ENCODE measurements around the gene FBXW8.
"Not testable (repeated sequence)": the region's sequence is repeated elsewhere in the genome, so short reads cannot be mapped to it uniquely, and the experiment has no call there.

The FBXW8 gene

GRCh38 chr12:117053597-117054201 is 142.9 kb downstream of the FBXW8 start:
- no peak for DNase-seq (ENCODE audit: low read depth in 2 of 2)

DNA sequence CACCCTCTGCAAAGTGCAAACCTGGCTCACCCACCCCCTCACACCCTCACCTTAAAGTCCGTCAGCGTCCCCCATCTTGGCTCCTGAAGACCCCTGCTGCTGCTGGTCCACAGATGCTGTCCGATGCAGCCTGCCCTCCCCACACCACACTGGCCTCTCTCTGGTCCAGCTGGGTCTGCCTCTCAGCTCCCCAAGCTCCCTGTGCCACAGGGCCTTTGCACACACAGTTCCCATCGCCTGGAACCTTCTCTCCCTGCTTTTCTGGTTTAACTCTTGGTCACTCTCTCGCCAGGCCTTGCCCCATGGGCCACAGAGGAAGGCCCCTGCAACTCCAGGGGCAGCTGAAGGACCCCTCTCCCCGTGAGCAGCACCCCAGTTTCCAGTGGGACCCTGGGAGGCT is 143.5 kb downstream of the FBXW8 start:
- DNase-seq (ENCODE audit: low read depth in 2 of 2): no peak

DNA sequence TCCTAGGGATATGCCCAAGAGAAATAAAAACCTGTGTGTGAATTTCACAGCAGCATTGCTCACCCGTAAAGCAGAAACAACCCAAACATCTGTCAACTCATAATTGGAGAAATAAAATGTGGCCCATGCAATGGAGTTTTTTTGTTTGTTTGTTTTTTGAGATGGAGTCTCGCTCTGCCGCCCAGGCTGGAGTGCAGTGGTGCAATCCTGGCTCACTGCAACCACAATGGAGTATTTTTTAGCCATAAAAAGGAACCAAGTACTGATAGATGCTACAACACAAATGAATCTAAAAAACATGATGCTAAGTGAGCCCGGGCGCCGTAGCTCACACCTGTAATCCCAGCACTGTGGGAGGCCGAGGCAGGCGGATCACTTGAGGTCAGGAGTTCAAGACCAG is 146.9 kb downstream of the FBXW8 start:
- DNase-seq (ENCODE audit: low read depth in 2 of 2): not testable (repeated sequence)

GRCh38 chr12:117058442-117059072 is 147.8 kb downstream of the FBXW8 start:
- DNase-seq (ENCODE audit: low read depth in 2 of 2): no peak

DNA sequence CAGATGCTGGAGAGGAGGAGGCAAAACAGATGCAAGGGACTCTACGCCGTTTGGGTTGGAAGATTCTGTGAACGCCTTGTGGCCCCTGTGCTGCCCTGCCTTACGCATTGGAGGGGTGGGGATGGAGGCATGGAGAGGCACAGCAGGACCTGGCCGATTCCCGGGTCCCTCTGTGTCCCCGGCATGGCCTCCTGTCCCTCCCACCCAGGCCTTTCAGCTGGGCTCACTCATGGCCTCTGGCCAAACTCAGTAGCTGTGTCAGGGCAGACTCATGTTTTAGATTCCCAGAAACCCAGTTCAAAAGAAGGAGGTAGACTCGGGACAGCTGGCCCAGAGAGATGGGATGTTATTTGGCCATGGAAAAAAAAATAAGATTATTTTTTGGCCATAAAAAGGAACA is 148.4 kb downstream of the FBXW8 start:
- DNase-seq (ENCODE audit: low read depth in 2 of 2): no peak

GRCh38 chr12:117060246-117060928 is 149.6 kb downstream of the FBXW8 start:
- no peak for DNase-seq (ENCODE audit: low read depth in 2 of 2)

- no peak for DNase-seq (ENCODE audit: low read depth in 2 of 2)
Measured at GRCh38 chr12:117060929-117061305, 150.2 kb downstream of the FBXW8 start.

- DNase-seq (ENCODE audit: low read depth in 2 of 2): no peak
Measured at GRCh38 chr12:117061555-117062079, 150.9 kb downstream of the FBXW8 start.

DNA sequence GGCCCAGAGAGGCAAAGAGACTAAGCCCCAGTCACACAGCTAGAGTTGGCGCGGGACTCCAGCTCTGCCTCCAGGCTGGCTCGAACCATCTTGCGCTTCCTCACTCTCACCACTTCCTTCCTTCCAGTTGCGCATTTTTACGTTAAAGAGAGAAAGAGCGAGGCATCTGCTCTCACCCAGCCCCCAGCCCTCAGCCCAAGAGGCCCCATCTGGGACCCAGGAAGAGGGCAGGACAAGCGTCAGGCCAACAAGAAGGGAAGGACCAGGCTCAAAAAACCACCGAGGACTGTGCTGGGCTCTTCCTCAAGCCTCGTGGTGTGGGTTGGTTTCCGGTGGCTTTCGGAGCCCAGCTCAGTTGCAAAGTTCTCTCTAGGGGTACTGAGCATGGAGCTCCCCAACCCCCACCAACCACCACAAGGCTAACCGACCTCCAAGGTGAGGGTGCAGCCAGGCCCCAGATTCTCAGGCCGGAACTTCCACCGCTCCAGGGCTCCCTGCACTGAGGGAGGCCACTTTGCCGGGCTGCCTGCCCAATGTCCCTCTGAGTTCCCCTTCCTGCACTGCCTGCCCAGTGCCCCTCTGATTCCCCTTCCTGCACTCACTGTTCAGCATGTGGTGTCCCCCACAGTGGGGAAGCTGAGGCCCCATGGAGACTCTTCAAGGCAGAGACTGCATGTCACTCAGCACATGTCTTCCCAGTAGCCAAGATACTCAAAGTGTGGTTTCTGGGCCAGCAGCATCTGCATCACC is 152.6 kb downstream of the FBXW8 start:
- no peak for DNase-seq (ENCODE audit: low read depth in 2 of 2)

DNA sequence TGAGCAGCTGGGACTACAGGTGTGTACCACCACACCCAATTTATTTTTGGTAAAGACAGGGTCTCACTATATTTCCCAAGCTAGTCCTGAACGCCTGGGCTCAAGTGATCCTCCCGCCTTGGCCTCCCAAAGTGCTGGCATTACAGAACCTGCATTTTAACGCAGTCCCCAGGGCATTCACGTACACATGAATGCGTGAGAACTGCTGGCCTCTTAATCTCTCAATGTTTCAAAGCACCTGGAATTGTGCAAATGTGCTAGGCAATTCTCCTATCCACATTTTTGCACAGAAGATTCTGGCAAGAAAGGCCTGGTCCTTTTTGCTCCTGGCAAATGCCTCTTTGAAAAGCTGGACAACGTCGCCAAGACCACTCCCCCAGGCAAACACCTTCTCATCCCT is 153.3 kb downstream of the FBXW8 start:
- no peak for DNase-seq (ENCODE audit: low read depth in 2 of 2)

DNA sequence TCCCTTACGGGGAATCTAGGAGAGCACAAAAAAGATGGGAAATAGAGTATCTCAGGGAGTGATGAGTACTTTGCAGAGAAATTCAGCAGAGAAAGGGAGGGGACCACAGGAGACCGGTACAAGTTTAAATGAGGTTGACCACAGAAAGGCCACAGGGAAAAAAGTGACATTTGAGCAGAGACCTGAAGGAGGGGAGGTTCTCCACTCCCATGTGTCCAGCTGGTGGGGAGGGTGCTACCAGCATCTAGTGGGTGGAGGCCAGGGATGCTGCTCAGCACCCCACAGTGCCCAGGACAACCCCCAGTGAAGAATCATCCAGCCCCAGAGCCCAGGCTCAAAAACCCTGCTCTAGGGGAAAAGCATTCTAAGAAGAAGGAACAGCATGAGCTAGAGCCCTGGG is 153.8 kb downstream of the FBXW8 start:
- DNase-seq (ENCODE audit: low read depth in 2 of 2): no peak

GRCh38 chr12:117067016-117067415 is 156.3 kb downstream of the FBXW8 start:
- no peak for DNase-seq (ENCODE audit: low read depth in 2 of 2)

DNA sequence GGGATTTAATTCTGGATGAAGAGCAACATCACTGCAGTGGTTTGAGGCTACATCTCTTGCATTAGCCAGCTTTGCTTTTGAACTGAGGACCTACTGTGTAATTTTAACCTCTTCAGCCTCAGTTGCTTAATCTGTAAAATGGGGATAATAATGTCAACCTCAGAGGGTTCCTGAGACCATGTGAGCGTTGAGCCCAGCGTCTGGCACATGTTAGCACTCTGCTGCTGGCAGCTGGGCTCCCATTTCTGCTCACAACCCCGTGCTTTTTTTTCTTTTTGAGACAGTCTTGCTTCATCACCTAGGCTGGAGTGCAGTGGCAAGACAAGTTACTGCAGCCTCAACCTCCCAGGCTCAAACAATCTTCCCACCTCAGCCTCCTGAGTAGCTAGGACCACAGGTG is 156.9 kb downstream of the FBXW8 start:
- DNase-seq (ENCODE audit: low read depth in 2 of 2): no peak

GRCh38 chr12:117068492-117068891 is 157.7 kb downstream of the FBXW8 start:
- no peak for DNase-seq (ENCODE audit: low read depth in 2 of 2)

DNA sequence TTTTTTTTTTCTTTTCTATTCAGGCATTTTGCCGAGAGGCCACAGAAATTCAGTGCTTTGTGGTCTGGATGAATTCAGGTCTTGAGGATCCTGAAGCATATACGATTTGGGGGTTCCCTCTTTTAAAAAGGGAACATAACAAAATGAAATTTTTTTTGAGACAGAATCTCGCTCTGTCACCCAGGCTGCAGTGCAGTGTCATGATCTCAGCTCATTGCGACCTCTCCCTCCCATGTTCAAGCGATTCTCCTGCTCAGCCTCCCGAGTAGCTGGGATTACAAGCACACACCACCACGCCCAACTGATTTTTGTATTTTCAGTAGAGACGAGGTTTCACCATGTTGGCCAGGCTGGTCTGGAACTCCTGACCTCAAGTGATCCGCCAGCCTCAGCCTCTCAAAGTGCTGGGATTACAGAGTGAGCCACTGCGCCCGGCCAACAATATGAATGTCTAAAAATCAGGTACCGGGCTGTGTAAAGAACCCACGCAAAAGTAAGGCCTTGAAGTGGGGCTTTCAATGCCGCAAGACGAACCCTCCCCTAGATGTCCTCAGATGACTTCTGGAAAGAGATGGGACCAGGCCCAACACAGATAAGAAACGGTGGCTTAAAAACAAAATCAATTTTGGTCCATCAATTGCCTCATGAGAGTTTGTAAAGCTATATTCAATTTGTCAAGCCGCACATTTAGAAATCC is 158.5 kb downstream of the FBXW8 start:
- DNase-seq (ENCODE audit: low read depth in 2 of 2): no peak

DNA sequence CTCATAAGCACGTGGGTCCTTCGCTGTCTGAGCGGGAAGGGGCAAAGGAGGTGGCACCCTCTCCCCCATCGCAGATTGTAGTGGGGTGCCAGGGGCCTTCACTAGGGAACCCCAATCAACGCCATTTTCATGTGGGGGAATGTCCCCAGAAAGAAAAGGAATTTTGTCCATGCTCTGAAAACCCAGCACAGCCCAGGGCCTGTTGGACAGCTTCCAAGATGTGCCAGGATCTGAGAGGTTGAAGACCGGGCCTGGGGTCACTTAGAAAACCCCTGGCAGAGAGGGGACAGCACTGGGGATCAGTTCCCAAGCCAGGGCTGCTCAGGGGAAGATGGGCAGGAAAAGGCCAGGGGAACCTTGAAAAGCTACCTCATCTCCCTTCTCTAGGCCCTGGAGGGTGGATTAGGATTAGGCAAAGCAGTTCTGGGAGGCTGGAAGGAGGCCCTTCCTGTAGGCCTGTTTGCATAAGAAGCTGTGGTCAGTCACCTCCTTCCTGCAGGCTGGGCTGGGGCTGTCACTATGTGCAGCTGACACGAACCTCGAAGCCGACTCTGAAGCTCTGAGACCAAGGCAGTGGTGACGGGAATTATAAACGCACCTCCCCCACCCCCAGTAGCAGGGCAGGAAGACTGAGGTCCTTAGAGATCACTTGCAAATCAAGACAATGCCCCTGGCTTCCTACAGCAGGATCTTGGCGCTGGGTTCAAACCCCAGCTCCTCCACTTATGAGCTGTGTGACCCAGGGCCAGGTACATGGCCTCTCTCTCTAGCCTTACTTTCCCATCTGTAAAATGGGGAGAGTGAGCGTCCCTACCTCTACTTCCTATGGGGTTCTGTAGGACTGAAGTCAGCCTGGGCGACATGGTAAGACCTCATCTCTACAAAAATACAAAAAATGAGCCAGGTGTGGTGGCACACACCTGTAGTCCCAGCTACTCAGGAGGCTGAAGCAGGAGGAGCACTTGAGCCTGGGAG is 159.5 kb downstream of the FBXW8 start:
- no peak for DNase-seq (ENCODE audit: low read depth in 2 of 2)

- no peak for DNase-seq (ENCODE audit: low read depth in 2 of 2)
Measured at GRCh38 chr12:117071009-117071408, 160.3 kb downstream of the FBXW8 start.

GRCh38 chr12:117072106-117072505 is 161.4 kb downstream of the FBXW8 start:
- DNase-seq (ENCODE audit: low read depth in 2 of 2): no peak

DNA sequence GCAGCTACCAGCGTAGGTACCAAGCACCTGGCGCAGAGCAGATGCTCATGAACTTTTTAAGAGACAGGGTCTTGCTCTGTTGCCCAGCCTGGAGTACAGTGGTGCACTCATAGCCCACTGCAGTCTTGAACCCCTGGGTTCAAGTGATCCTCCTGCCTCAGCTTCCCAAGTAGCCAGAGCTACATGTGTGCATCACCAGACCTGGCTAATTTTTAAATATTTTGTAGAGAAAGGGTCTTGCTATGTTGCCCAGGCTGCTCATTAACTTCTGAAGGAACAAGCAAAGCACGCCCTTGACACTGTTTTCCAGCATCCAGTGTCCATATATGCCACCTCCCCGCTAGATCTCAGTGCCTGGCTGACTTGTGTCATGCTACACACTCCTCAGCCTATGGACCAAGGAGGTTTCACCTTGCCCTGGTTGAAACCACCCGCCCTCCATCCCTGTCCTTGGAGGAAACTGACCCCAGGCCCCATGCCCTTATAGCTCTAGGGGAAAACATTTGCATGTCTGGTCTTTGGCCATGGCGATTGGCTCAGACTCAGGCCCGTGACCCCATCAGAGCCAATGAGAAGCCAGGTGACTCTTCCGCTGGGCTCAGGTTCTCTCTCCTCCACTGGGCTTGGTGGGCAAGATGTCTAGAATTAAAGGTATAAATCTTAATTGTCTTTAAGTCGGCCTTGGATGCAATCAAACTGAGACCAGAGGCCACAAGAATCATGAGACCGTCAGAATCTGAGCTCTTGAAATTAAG is 162.2 kb downstream of the FBXW8 start:
- no peak for DNase-seq (ENCODE audit: low read depth in 2 of 2)

GRCh38 chr12:117073611-117074010 is 162.9 kb downstream of the FBXW8 start:
- DNase-seq (ENCODE audit: low read depth in 2 of 2): no peak
